GM19035 (cell line): ENCODE data around the gene STK25.
"Not testable (repeated sequence)": the region's sequence is repeated elsewhere in the genome, so short reads cannot be mapped to it uniquely, and the experiment has no call there.

ENCODE experiments used
- ATAC-seq: cut with Tn5 transposase; IDR thresholded peaks from one replicate; pipeline ENCODE4 v1.9.1; 2021; ENCODE audit not compliant: unreplicated experiment

STK25 gene

DNA sequence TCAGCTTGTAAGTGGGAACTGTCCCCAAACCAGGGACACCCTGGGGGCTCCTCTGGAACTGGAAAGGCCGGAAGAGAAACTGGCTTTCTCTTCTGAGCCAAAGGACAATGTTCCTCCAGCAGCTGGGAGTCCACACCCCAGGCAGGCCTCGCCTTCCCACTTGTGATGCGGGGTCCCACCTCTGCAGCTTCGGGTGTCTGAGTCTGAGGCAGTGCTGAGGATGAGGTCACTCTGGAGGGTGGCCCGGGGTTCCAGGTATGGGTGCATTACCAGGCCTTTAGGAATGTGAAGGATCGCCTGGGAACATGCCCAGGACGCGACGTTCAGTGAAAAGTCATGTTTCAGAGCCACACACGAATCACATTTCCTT lies 32.0 kb upstream of the STK25 start:
- no peak for ATAC-seq

- ATAC-seq = no peak
These were observed 31.4 kb upstream of the STK25 start for GRCh38 chr2:241539616-241540374.

GRCh38 chr2:241538838-241539615 lies 30.6 kb upstream of the STK25 start:
- ATAC-seq = no peak

- no peak for ATAC-seq
These were observed 27.7 kb upstream of the STK25 start for GRCh38 chr2:241535871-241536655.

GRCh38 chr2:241534701-241535375 lies 26.5 kb upstream of the STK25 start:
- ATAC-seq = no peak

GRCh38 chr2:241534293-241534692 lies 25.9 kb upstream of the STK25 start:
- ATAC-seq = no peak

GRCh38 chr2:241532733-241533601 lies 24.6 kb upstream of the STK25 start:
- no peak for ATAC-seq

- ATAC-seq = no peak
These were observed 23.8 kb upstream of the STK25 start for GRCh38 chr2:241532168-241532567.

- ATAC-seq = no peak
These were observed 22.9 kb upstream of the STK25 start for GRCh38 chr2:241531161-241531722.

DNA sequence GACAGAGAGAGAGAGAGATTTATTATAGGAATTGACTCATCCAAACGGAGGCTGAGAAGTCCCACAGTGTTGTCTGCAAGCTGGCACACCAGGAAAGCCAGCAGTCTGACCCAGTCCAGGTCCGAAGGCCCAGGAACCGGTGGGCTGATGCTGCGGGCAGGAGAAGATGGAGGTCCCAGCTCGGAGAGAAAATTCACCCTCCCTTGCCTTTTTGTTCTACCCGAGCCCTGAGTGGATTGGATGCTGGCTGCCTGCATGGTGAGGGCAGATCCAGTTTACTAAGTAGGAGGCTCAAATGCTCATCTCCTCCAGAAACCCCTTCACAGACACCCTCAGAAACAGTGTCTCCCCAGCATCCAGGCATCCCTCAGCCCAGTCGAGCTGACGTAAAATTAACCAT lies 22.2 kb upstream of the STK25 start:
- no peak for ATAC-seq

- not testable (repeated sequence) for ATAC-seq
These were observed 17.7 kb upstream of the STK25 start for GRCh38 chr2:241525818-241526780.

GRCh38 chr2:241522477-241522876 lies 14.1 kb upstream of the STK25 start:
- no peak for ATAC-seq

- ATAC-seq = no peak
These were observed 11.3 kb upstream of the STK25 start for GRCh38 chr2:241519669-241520068.

DNA sequence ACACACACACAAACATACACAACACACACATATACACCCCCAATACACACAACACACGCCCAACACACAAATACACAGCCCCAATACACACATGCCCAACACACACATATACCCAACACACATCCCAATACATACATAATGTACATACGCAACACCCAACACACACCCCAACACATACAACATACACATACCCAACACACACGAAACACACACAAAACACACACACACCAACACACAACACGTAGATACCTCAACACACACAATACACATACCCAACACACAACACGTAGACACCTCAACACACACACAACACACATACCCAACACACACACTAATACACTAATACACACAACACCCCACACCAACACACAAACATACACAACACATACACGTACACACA lies 8.9 kb upstream of the STK25 start:
- no peak for ATAC-seq

DNA sequence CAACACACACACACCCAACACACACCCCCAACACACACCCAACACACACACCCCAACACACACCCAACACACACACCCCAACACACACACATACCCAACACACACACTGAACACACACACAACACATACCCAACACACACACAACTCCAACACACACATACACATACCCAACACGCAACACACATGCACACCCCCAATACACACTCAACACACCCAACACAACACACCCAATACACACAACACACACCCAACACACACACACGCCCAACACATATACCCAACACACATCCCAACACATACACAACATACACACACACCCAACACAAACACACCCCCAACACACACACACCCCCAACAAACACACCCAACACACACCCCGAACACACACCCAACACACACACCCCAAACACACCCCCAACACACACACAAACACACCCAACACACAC lies 8.2 kb upstream of the STK25 start:
- ATAC-seq = no peak

DNA sequence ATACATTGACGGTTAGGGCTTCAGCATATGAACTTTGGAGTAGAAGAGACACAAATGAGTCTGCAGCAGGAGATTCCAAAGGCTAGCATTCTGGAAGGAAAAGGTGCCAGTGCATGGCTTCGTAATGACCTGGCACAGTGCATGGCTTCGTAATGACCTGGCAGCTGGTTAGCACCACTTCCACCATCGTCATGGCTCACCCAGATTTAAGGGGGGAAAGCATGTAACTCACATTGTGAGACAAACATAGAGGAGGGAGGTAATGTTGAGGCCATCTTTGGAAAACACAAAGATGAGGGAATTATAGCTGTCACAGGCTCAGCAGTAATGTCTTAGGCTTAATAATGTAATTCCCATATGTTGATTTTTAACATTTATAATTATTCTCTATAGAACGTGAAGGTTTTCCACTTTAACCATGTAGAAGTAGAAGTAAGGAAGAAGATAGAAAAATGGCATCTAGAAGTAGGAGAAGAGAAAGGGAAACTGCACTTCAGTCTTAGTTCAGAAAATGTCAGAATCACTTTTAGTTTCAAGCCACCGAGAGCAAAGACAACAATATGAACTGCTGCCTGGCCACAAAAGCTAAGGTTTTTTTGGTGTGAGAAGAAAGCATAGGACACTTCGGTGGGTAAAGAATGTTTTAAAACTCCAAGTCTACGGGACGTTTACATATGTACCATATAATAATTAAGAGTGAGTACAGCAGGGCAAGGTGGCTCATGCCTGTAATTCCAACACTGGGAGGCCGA lies 6.8 kb upstream of the STK25 start:
- peak; percentile 71 for ATAC-seq

- no peak for ATAC-seq
These were observed 6.2 kb upstream of the STK25 start for GRCh38 chr2:241514553-241514952.
